Stomach (tissue), 4 donors: ENCODE results near the gene LUM.

ENCODE experiments used
- CTCF ChIP-seq, 7 experiments: fragments of 450-650 bp in 4 of 7; fragments of 200-600 bp in 3 of 7; sonication (generic) in 3 of 7; IDR thresholded peaks; one replicate each; pipeline ENCODE4 v1.5.1; 2016 to 2019; ENCODE audit warnings: antibody characterized with exemption in 7 of 7, control low read depth in 2 of 7, mild to moderate bottlenecking in 1 of 7
- EP300 ChIP-seq: sonication (generic); formaldehyde crosslinking; IDR thresholded peaks from one replicate; pipeline ENCODE4 v1.6.1; 2017; ENCODE audit warnings: antibody characterized with exemption

- TF ChIP-seq CTCF (IDR thresholded peaks at IDR 0.05) (no peak), EP300 (no peak)
These were observed 8.2 kb downstream of the LUM start for GRCh38 chr12:91103101-91103500.
